Right ventricle myocardium superior (tissue), 1 donor: ENCODE data around the gene STUM. TPM values are rescaled to one million over a fixed set of nuclear protein-coding genes. Genes with fewer than 3 reads are reported as not detected.
"Not testable (repeated sequence)": the region's sequence is repeated elsewhere in the genome, so short reads cannot be mapped to it uniquely, and the experiment has no call there.

Source experiments
- ATAC-seq: fragments of 200-7000 bp; cut with Tn5 transposase; one replicate; pipeline ENCODE4 v1.9.1; 2020; ENCODE audit warnings: mild to moderate bottlenecking; ENCODE audit not compliant: poor library complexity
- DNase-seq: peaks from one replicate; pipeline ENCODE4 v3.0.0-alpha.2; 2020
- intact Hi-C: fragments of 100-400 bp; cut with DNase I; formaldehyde crosslinking; loops from one replicate; pipeline ENCODE4 v1.11.2; 2022
- total RNA-seq: library from RNA; stranded (reverse); fragmentation: NEBNext Ultra II Directional; extraction: Animal tissue kit (Norgen Biotek cat#: 25700); gene quantifications from one replicate; pipeline ENCODE4 v1.2.1, GENCODE V29; 2021
- donor health status: DM: no; HTN: yes; CAD: no; lungs with severe emphysema.

Gene STUM
- total RNA-seq, 1 donor from 2014 or later = 1.2 TPM

DNA sequence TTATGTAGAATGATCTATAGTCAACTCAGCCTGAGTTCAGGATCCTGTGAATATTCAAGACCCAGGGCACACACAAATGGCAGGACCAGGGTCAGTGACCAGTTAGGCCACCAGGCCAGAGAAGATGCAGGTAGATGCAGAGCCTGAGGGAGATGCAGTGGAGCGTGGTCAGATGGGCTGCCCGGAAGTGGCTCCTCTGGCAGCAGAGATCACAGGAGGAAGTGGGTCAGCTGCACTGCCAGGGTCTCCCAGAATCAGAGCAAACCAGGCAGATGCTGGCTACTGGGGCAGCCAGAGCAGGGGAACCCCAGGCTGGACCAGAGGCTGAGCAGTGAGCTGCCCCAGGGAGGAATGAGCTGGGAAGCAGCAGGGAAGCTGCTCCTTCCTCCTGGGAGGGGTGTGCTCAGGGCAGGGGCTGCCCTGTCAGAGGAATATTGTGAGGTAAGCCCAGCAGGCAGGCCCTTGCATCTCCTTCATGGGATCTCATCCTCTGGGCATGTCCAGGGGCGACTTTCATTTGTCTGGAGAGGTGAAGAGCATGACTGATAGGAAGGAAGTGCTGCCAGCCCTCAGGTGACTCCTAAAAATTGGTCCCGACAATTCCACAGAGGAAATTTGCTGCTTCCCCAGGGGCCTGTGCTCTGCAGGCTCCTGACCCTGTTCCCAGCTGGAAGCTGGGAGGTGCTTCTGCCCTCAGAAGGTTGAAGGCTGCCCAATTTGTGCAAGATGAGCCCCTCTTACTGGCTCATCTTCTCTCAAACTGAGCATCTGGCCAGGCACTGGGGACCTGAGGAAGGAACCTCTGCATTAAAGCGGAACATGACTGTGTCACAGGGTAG lies 49.3 kb downstream of the STUM start:
- intact Hi-C loops = no loop called here
- ATAC-seq = no peak
- peak; percentile 17 for DNase-seq

DNA sequence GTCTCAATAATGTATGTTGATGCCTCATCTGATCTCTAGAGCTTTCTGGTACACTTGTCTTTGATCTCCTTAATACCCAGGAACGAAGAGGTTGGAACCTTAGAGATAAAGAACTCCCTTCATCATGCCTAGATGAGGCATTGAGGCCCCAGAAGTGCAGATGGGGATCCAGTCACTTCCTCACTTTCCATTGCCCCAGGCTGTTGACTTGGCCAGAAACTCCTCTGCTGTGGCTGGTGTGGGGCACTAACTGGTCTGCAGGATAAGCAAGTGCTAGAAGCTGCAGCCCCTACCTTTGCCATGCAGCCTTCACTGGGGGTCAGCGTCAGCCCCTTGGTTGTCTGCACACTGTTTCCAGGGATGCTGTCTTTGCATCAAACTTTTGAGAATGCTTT lies 49.9 kb downstream of the STUM start:
- intact Hi-C loops = no loop called here
- no peak for ATAC-seq
- no peak for DNase-seq

DNA sequence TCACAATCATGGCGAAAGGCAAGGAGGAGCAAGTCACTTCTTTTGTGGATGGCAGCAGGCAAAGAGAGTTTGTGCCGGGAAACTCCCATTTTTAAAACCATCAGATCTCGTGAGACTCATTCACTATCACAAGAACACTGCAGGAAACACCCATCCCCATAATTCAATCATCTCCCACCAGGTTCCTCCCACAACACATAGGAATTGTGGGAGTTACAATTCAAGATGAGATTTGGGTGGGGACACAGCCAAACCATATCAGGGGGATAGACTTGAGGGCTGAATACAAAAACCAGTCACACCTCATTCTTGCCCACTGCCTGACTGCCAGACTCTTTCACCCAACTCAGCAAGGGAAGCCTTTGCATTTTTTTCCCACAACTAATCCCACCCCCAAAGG lies 50.4 kb downstream of the STUM start:
- ATAC-seq, DNase-seq, intact Hi-C loops: not testable (repeated sequence)

DNA sequence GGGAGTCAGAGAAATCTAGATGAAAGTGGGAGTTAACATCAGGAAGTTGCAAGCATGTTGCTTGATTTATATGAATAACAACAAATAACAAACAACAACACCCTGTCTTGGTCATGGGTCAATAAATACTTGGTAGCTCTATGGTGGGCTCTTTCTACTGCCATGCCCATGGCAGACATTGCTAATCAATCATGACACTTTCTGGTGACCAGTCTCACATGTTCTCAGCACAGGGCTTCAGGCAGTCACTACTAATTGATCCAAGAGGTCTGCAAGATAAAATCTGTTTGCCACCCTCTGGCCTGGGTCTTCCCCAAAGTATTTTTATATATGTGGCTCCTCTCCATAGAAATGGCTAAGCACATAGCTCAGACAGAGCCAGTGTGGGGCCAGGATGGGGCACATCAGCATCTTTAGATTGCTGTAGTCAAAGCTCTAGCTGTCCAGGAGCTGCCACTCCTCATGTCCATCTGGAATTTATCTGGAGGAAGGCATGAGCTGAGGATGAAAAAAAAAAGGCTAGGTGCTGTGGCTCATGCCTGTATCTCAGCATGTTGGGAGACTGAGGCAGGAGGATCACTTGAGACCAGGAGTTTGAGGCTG lies 51.2 kb downstream of the STUM start:
- no peak for ATAC-seq
- no peak for DNase-seq
- intact Hi-C loops = loop anchor here (5.0 kb wide), 1 partner anchor 47 kb away; no protein-coding TSS in a partner anchor

DNA sequence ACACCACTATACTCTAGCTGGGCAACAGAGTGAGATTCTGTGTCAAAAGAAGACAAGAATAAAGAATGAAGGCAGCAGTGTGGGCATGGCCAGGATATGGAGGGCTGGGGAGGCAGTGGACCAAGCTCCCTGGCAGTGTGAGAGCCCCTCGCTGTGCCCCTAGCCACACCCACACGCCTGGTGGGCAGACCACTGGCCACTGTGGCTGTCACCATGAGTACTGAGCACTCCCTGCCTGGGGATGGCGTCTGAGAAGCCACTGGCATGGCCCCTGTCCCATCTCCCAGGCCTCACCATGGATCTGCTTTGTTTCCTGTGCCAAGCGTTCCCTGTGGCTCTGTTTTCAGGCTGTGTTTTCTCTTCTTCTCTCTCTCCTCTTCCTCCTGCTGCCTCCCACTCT lies 51.7 kb downstream of the STUM start:
- intact Hi-C loops = loop anchor here (5.0 kb wide), 1 partner anchor 48 kb away; no protein-coding TSS in a partner anchor
- peak; percentile 18 for DNase-seq
- ATAC-seq = no peak

DNA sequence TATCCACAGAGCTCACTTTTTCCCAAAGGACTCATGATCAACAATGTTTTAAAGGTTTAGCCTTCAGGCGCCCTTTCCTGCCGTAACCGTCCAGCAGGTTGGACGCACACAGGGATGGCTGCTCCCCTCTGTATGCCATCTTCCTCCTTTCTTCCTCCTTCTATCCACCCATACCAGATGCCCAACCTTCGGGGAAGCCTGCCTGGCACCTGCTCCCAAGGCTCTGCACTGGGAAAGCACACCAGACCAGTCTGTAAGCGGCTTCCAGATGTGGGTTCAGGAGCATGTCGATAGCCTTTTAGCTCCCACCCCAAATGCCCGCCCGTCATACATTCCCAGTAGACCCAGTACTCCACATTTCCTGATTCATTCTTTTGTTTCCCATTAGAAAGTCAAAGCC lies 52.9 kb downstream of the STUM start:
- ATAC-seq (no peak), DNase-seq (peak; percentile 32)
- intact Hi-C loops = loop anchor here (5.0 kb wide), 1 partner anchor 49 kb away; no protein-coding TSS in a partner anchor

DNA sequence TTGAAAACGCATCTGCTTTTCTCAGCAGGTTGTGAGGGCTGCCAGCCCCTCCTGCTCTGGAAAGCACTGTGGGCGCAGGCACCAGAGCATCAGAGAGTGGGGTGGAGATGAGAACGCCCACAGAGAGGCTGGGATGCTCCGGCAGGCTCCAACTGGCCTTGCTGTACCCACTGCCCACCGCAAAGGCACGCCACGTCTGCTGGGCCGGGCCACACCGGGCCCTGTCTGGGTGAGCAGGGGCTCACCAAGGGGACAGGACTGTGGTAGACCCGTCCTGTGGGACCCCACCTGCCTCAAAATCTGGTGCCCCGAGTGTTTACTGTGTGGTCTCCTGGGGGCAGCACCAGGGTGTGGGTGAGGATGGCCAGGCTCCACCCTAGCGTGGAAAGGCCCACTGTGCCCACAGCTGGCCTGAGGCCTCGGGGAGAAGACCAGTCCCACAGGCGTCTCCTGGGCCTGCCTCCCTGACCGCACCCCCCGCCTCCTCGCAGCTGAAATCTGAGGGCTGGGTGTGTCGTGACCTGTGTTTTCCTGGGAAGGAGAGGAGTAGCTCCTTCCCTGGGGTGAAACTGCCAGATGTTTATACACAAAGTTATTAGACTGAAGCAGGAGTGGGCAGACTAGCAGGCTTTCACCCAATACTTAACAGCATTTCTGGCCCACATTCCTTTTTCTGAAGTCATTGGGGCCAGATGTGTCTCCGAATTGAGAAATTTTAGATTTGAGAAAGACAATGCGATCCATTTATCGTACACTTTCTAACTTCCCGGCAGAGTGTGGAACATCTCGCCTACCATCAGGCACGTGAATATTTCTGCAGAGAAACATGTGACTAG lies 53.8 kb downstream of the STUM start:
- intact Hi-C loops = loop anchor here (5.0 kb wide), 1 partner anchor 50 kb away; no protein-coding TSS in a partner anchor
- peak; percentile 72 for DNase-seq
- peak; percentile 79 for ATAC-seq

DNA sequence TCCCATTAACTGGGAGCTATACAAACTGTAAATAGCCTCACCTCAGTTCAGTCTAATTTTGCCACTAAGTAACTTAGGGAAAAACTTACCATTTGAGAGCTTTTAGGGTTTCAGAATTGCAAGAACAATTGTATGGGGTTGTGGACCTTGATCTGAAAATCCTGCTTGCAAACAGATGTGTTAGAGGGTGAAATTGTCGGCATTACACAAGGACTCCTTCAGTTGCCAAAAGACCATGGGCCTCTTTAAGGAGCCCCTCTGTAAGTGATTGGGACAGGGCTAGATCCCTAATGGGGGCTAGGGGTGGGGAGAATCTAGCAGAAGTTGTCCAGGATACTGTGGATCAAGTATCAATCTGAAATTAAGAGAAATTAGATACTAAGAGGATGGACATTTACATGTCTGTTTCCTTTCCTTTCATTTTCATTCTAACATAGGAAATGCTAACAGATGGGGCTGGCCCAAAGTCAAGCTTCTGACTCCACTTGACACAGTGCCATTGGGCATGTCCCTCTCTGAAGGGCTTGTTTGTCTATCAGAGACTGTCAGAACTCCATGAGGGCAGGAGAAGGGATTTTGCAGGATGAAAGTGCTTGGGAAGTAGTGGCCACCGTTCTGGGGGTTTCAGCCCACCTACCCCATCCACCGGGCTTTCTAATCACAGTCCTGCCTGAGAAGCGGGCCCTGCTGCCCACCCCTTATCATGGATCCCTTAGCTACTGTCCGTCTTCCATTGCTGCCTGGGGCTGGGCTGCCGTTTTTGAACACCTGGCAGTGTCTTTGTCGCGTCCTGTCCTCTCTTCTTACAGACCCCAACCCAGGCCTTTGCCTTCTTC lies 54.7 kb downstream of the STUM start:
- ATAC-seq (peak; percentile 84), DNase-seq (peak; percentile 81)
- intact Hi-C loops = loop anchor here (5.0 kb wide), 1 partner anchor 51 kb away; no protein-coding TSS in a partner anchor

DNA sequence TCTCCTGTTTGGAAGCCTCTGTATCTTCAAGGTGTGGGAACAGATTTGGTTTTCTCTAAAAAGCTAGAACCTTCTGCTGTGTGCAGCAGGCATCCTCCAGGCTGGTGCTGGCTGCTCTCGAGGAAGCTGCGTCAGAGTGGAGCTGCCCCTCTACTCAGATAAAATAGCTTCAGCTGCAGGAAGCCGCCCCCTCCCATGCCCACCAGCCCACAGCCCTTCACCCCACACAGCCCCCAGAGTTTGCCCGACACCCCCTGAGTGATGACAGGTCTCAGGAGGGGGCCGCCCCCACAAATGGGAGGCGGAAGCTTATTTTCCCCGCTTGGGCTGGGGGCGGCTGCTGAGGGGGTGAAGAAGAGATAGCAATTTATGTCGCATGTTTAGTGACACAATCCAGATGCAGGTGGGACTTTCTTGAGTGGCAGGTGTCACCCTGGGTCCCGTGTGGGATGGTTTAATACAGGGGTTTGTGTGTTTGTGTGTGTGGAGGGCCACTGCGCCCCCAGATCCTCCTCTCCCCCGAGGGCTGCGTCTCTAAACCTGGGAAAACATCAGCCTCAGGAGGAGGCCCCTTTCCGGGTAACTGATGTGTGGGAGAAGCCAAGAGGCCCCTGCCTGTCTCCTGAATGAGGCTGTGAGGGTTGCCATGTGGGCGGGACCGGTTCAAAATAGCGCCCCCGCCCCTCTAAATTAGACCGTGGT lies 55.4 kb downstream of the STUM start:
- intact Hi-C loops = loop anchor here (5.0 kb wide), 1 partner anchor 52 kb away; no protein-coding TSS in a partner anchor
- ATAC-seq (no peak), DNase-seq (no peak)

DNA sequence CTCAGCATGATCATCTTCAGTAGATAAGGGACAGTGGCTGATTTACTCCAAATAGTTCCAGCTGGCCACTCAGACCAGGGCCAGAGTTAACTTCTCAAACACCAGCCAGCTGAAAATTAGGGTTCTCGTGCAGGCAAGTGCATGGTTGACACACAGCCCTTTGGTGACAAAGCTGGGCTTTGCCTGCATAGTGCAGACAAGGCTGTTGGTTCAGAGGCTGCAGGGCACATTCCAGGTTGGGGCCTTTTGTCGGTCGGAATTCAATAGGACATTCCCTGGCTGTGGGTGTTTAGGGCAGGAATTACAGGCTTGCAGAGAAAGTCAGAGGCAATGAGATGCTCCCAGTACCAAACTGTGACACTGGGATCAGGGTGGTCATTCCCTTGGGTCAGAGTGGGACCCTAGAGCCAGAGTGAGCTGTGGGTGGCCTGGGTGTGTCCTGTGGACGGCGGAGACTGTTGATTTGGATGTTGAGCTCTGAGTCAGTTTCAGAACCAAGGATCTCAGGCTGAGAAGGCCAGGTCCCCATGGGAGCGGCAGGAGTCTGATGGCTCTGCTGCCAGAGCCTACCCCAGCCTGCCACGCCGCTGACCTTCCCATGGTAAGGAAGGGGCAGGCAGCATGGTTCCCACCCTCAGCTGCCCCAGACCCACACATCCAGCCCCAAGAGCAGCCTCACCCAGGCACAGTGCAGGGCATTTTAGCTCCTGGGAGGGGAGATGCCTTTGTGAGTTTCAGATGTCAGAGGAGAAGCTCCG lies 56.2 kb downstream of the STUM start:
- no peak for DNase-seq
- intact Hi-C loops = loop anchor here (5.0 kb wide), 1 partner anchor 52 kb away; no protein-coding TSS in a partner anchor
- no peak for ATAC-seq

DNA sequence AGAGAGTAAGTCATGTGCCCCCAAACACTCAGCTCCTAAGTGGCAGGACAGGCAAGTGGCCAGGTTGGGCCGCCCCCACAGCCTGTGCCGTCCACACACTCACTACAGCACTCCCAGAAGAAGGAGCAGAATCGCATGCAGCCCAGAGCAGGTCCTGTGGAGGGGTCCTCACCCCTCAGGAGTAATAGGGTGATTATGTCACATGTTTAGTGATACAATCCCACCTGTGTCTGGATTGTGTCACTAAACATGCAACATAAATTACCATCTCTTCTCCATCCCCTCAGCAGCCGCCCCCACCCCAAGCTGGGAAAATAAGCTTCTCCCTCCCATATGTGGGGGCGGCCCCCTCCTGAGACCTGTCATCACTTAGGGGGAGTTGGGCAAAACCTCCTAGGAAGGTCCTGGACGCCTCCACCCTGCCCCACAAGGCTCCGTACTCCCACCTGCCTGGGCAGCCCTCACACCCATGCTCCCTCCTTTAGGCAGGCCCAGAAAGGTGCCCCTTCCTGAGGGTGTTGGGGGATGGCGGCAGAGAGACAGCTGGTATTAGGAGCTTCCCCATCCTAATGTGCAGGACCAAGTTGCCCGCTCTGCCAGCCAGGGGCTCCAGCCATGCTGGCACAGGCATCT lies 56.9 kb downstream of the STUM start:
- ATAC-seq (no peak), DNase-seq (no peak)
- intact Hi-C loops = no loop called here

DNA sequence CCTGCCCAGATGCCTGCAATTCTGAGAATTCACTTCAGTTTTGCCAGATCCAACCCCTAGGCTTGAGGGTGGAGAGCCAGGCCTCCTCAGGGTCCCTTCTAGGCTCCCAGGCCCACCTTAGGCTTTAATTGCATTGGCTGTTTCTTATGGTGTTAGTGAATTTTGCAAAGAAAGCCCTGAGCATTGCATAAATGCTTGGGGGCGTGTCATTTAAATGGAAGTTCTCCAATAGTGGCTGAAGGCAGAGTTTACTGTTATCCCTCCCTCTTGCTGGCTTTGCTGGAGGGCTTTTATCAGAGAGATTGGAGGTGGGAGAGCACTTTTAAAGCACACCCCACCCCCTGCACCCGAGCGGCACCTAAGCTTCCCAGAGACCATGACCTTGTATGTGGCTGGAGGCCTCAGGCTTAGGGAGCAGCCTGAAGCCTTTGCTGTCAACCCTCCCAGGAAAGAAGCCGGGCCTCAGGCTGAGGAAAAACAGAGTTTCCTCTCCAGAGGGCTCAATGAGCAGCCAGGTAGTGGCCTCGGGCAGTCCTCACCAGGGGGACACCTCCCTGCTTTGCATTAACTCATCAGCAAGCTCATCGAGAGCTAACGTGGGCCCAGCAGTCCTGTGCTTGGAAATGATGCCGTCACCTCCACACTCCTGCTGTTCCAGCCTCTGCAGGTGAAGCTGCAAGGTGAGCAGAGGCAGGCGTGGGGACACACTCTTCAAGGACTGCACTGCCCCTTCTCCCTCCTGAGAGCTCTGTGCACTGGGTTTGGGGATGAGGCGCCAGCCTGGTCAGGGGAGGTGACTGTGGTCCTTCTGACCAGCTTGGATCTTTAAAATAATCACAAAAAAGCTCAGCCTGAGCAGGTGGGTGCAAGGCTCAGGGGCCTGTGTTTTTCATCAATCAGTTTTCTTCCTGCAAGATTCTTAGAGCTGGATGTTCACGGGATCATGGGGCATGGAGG lies 58.0 kb downstream of the STUM start:
- intact Hi-C loops = no loop called here
- ATAC-seq (no peak), DNase-seq (no peak)

DNA sequence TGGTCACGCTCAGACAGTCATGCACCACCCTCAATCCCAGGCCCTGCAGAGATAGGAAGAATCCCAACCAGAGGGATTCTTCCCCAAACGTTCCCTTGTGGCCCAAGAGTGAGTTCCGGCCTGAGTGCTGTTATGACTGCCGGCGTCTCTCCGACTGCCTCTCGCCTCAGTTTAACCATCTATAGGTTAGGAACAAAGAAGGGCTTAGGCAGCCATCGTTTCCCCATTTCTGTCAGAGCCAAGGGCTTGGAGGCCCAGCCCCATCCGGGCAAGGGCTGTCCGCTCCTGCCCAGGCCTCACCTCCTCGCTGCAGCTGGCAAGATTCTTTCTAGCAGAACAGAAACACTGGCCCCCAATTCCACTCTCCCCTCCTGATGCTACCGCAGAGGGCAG lies 58.7 kb downstream of the STUM start:
- no peak for DNase-seq
- no peak for ATAC-seq
- intact Hi-C loops = no loop called here

DNA sequence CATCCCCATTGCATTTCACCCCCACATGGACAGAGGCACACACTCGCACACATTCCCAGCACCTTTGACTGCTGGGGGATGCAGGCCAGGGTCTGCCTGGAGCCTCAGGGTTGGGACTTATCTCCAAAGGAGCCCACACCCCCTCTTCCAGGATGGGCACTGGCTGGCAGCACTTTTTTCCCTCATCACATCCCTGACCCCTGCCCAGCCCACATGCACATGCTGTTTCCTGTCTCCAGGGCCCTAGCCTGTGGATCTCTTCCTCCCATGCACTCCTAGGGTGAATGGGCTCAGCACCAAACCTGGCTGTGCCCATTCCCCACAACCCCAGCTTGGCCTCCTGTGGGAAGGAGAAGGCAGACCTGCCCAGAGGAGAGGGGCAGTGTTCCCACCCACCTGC lies 59.3 kb downstream of the STUM start:
- intact Hi-C loops = no loop called here
- no peak for ATAC-seq
- DNase-seq = no peak

DNA sequence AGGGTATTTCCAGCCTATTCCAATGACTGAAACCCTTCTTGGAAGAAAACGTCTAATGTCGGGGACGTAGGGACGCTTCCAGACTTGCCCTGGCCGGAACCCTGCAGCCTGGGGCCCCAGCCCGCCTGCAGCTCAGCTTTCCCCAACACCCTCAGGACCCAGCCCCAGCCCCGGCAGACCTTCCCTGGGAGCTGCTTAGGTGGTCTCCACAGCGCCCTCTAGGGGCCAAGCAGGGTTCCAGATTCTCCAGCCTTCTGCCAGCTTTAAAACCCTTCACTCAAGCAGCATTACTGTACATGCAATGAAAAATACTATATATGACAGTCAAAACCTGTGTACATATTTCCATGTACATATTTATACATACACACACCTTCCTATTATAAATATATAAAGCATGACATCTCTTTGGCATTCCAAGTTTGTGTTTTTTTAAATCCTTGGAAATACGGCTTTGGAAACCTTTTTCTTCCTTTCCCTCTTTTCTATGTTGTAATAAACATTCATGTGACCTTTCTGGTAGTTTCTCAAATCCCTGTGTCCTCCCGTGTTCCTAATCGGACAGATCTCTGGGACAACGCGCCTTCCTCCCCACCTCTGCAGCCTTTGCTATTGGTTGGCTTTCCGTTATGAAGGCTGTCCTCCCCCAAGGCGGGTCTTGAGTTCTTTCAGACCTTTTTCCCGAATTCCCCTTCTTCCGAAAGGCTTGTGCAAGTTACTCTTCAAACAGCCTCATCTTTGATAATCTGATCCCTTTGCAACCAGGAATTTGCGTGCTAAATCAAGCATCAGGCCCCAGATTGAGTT lies 60.3 kb downstream of the STUM start:
- DNase-seq = peak; percentile 80
- intact Hi-C loops = no loop called here
- ATAC-seq = peak; percentile 44
